Measurements from ENCODE around the gene ACP6. TPM values are rescaled to one million over a fixed set of nuclear protein-coding genes. Genes with fewer than 3 reads are reported as not detected.

The ACP6 gene
- total and polyA plus RNA-seq, 12 donors: 7.4 to 32.6 (median 20.6) TPM

- peak; percentile 98 to 99 (median 98) for DNase-seq
Measured at GRCh38 chr1:147599362-147600118, 70.8 kb downstream of the ACP6 start.

GRCh38 chr1:147598621-147599361 is 71.5 kb downstream of the ACP6 start:
- H3K9me3 ChIP-seq (replicated peaks in 1 of 3): no peaks in the 10 kb centered on the region
- peak overlapping the region; percentile 64 to 90 (median 82) for H3K27ac ChIP-seq
- H3K4me1 ChIP-seq (replicated peaks in 1 of 2): peaks cover 6 to 20% of the 10 kb centered on the region in 2 donors
- DNase-seq: peak in 2 of 7 donors; percentile 39 to 58
- WGBS, 4 donors: 5 to 21% (median 7%) methylated on average over 13 to 30 of the region's 30 CpGs
- no peaks in the 10 kb centered on the region for H3K27me3 ChIP-seq
- intact Hi-C loops (cut with DNase I): no loop called here
- H3K36me3 ChIP-seq (replicated peaks in 1 of 2): no peaks in the 10 kb centered on the region
- peak overlapping the region; percentile 54 to 97 (median 76) for H3K4me3 ChIP-seq
- no peak for TF ChIP-seq POLR2A (IDR thresholded peaks at IDR 0.05)
- TF ChIP-seq CTCF (IDR thresholded peaks at IDR 0.05): peak in 2 of 6 experiments; percentile 2 to 3

More at GRCh38 chr1:147599362-147600118, 70.8 kb downstream of the ACP6 start:
- Histone ChIP-seq H3K9me3 (replicated peaks in 1 of 3) (no peaks in the 10 kb centered on the region), H3K4me1 (replicated peaks in 1 of 2) (peaks cover 6 to 20% of the 10 kb centered on the region in 2 donors), H3K27me3 (no peaks in the 10 kb centered on the region), H3K4me3 (peak overlapping the region; percentile 54 to 97 (median 76)), H3K36me3 (replicated peaks in 1 of 2) (no peaks in the 10 kb centered on the region), H3K27ac (peak overlapping the region; percentile 64 to 90 (median 82))
- 0 to 1% (median 0%) methylated on average over 6 to 79 of the region's 80 CpGs for WGBS, 4 donors
- TF ChIP-seq POLR2A (IDR thresholded peaks at IDR 0.05) (peak; percentile 79 to 89), CTCF (IDR thresholded peaks at IDR 0.05) (peak in 1 of 6 experiments; percentile 11)
- intact Hi-C loops (cut with DNase I): no loop called here

- no peak overlapping the region for H3K27ac ChIP-seq
- WGBS, 4 donors: 96 to 100% (median 97%) methylated on average over 1 of the region's 1 CpG
- H3K36me3 ChIP-seq (replicated peaks in 1 of 2): no peaks in the 10 kb centered on the region
- TF ChIP-seq POLR2A (IDR thresholded peaks at IDR 0.05): no peak
- no peak for TF ChIP-seq CTCF (IDR thresholded peaks at IDR 0.05)
- H3K9me3 ChIP-seq (replicated peaks in 1 of 3): no peaks in the 10 kb centered on the region
- intact Hi-C loops (cut with DNase I): no loop called here
- no peak for DNase-seq
- H3K4me3 ChIP-seq: no peak overlapping the region
- H3K27me3 ChIP-seq: no peaks in the 10 kb centered on the region
- peaks cover 11 to 26% of the 10 kb centered on the region in 2 donors for H3K4me1 ChIP-seq (replicated peaks in 1 of 2)
Measured at GRCh38 chr1:147597010-147597409, 73.3 kb downstream of the ACP6 start.

Small RNA genes within 50 kb of the gene (small RNA-seq; reads per million reads assigned to genes)
- 0 reads per million in 2 donors for gene RN7SL261P

Other genes with a start within 250 kb of the ACP6 start
- 10 to 100 TPM in 8 of 9 donors, 1 to 10 TPM in 1; 7.2 to 30.1 (median 21.3) TPM for gene BCL9, start 129.0 kb downstream of the ACP6 start, total RNA-seq
- 10 to 100 TPM in 1 of 3 donors, 1 to 10 TPM in 2; 4.1 to 25.5 (median 9.3) TPM for gene BCL9, start 129.0 kb downstream of the ACP6 start, polyA plus RNA-seq
- gene GJA5, start 90.1 kb upstream of the ACP6 start, total RNA-seq: 1 to 10 TPM; 1.9 to 5.6 (median 3.4) TPM
- gene GJA5, start 90.1 kb upstream of the ACP6 start, polyA plus RNA-seq: 10 to 100 TPM in 1 of 3 donors, 1 to 10 TPM in 2; 1.5 to 11.6 (median 1.8) TPM
- not detected for gene GJA8, start 232.3 kb upstream of the ACP6 start, total RNA-seq
- not detected for gene GJA8, start 232.3 kb upstream of the ACP6 start, polyA plus RNA-seq